BE2C (cell line): Measurements from ENCODE around the gene MAPK14.

ENCODE experiments used
- DNase-seq: peaks from one replicate; pipeline ENCODE4 v3.0.0-alpha.2; 2020
- H3K27me3 ChIP-seq: fragments of 250-450 bp; sonication (Bioruptor Pico); 2 replicates; pipeline ENCODE4 v1.5.1; 2020; ENCODE audit warnings: mild to moderate bottlenecking
- H3K36me3 ChIP-seq: fragments of 250-450 bp; sonication (Bioruptor Pico); 2 replicates; pipeline ENCODE4 v1.5.1; 2020; ENCODE audit warnings: mild to moderate bottlenecking
- H3K4me1 ChIP-seq: fragments of 250-450 bp; sonication (Bioruptor Pico); 2 replicates; pipeline ENCODE4 v1.5.1; 2020
- H3K4me3 ChIP-seq: 2 replicates; pipeline ENCODE4 v1.5.1; 2011; ENCODE audit warnings: low read depth, low read length
- H3K9me3 ChIP-seq: fragments of 250-450 bp; sonication (Bioruptor Pico); 2 replicates; pipeline ENCODE4 v1.5.1; 2020
- CTCF ChIP-seq: IDR thresholded peaks from 2 replicates; pipeline ENCODE4 v1.5.1; 2012; ENCODE audit warnings: mild to moderate bottlenecking, low read depth, low read length

MAPK14 gene

GRCh38 chr6:36118550-36119107 lies 91.0 kb downstream of the MAPK14 start:
- no peak for TF ChIP-seq CTCF
- Histone ChIP-seq H3K36me3 (peaks cover 2% of the 10 kb centered on the region; the same call in 1 of the 2 replicates), H3K4me3 (no peak overlapping the region), H3K9me3 (no peaks in the 10 kb centered on the region), H3K4me1 (peaks cover 3% of the 10 kb centered on the region), H3K27me3 (no peaks in the 10 kb centered on the region)
- DNase-seq: no peak

- DNase-seq: no peak
- no peaks in the 10 kb centered on the region for H3K27me3 ChIP-seq
- peaks cover 4% of the 10 kb centered on the region for H3K4me1 ChIP-seq
- no peak for TF ChIP-seq CTCF
- peaks cover 2% of the 10 kb centered on the region; the same call in 1 of the 2 replicates for H3K36me3 ChIP-seq
- H3K4me3 ChIP-seq: no peak overlapping the region
- no peaks in the 10 kb centered on the region for H3K9me3 ChIP-seq
Measured at GRCh38 chr6:36119209-36119608, 91.6 kb downstream of the MAPK14 start.

- no peak for TF ChIP-seq CTCF
- no peak overlapping the region for H3K4me3 ChIP-seq
- DNase-seq: no peak
- no peaks in the 10 kb centered on the region for H3K9me3 ChIP-seq
- no peaks in the 10 kb centered on the region for H3K27me3 ChIP-seq
- no peaks in the 10 kb centered on the region for H3K36me3 ChIP-seq
- H3K4me1 ChIP-seq: peaks cover 4% of the 10 kb centered on the region
Measured at GRCh38 chr6:36120018-36120417, 92.4 kb downstream of the MAPK14 start.

GRCh38 chr6:36120539-36120938 lies 92.9 kb downstream of the MAPK14 start:
- Histone ChIP-seq H3K4me3 (no peak overlapping the region), H3K9me3 (no peaks in the 10 kb centered on the region), H3K36me3 (no peaks in the 10 kb centered on the region), H3K4me1 (peaks cover 4% of the 10 kb centered on the region), H3K27me3 (no peaks in the 10 kb centered on the region)
- no peak for TF ChIP-seq CTCF
- no peak for DNase-seq

GRCh38 chr6:36120979-36121786 lies 93.6 kb downstream of the MAPK14 start:
- H3K4me3 ChIP-seq: no peak overlapping the region
- H3K27me3 ChIP-seq: no peaks in the 10 kb centered on the region
- H3K9me3 ChIP-seq: no peaks in the 10 kb centered on the region
- TF ChIP-seq CTCF: no peak
- no peaks in the 10 kb centered on the region for H3K36me3 ChIP-seq
- no peak for DNase-seq
- H3K4me1 ChIP-seq: peaks cover 4% of the 10 kb centered on the region
